GM19455 (cell line): ENCODE measurements around the gene HIGD1C.
"Not testable (repeated sequence)": the region's sequence is repeated elsewhere in the genome, so short reads cannot be mapped to it uniquely, and the experiment has no call there.

Experiments used
- ATAC-seq: cut with Tn5 transposase; IDR thresholded peaks from one replicate; pipeline ENCODE4 v1.9.1; 2021; ENCODE audit not compliant: unreplicated experiment

Gene HIGD1C

GRCh38 chr12:51013441-51013840 is 61.1 kb downstream of the HIGD1C start:
- no peak for ATAC-seq

GRCh38 chr12:51014467-51014866 is 62.1 kb downstream of the HIGD1C start:
- ATAC-seq, result not testable (repeated sequence)

- ATAC-seq, result no peak
These were observed 65.1 kb downstream of the HIGD1C start for GRCh38 chr12:51017452-51017851.

- ATAC-seq, result no peak
These were observed 66.6 kb downstream of the HIGD1C start for GRCh38 chr12:51018956-51019355.

GRCh38 chr12:51019927-51020326 is 67.6 kb downstream of the HIGD1C start:
- no peak for ATAC-seq
